CD14-positive monocyte (primary cell): ENCODE data around the gene TPRN. TPM values are rescaled to one million over a fixed set of nuclear protein-coding genes. Genes with fewer than 3 reads are reported as not detected.

Source experiments
- DNase-seq, 3 donors: peaks; one replicate each; pipeline ENCODE4 v3.0.0-alpha.2; 2011 to 2022
- H2AFZ ChIP-seq: 2 replicates; pipeline ENCODE4 v1.6.0; 2012; ENCODE audit warnings: mild to moderate bottlenecking, low read depth, low read length, inconsistent platforms; ENCODE audit not compliant: insufficient read depth, poor library complexity, severe bottlenecking
- H3K27ac ChIP-seq, 2 donors: 1 replicate in 1 of 2; 2 replicates in 1 of 2; pipeline ENCODE4 v1.5.1; 2012 to 2013; ENCODE audit warnings: low read length in 2 of 2, control low read depth in 1 of 2, inconsistent platforms in 1 of 2, low read depth in 1 of 2, mild to moderate bottlenecking in 1 of 2
- H3K27me3 ChIP-seq, 2 donors: one replicate each; pipeline versions ENCODE4 v1.6.0 to v1.6.1; 2011 to 2013; ENCODE audit warnings: low read length in 2 of 2; ENCODE audit not compliant: control insufficient read depth in 2 of 2, insufficient read depth in 2 of 2
- H3K36me3 ChIP-seq, 2 donors: replicated peaks in 1 of 2; 1 replicate in 1 of 2; 2 replicates in 1 of 2; pipeline versions ENCODE4 v1.5.1 to v1.6.1; 2012 to 2013; ENCODE audit warnings: low read length in 2 of 2, control low read depth in 1 of 2, inconsistent platforms in 1 of 2, mild to moderate bottlenecking in 1 of 2; ENCODE audit not compliant: insufficient read depth in 2 of 2, control insufficient read depth in 1 of 2
- H3K4me1 ChIP-seq, 2 donors: 1 replicate in 1 of 2; 2 replicates in 1 of 2; pipeline versions ENCODE4 v1.5.1 to v1.6.1; 2012 to 2013; ENCODE audit warnings: low read length in 2 of 2, control low read depth in 1 of 2, inconsistent platforms in 1 of 2, mild to moderate bottlenecking in 1 of 2, moderate library complexity in 1 of 2; ENCODE audit not compliant: insufficient read depth in 2 of 2, control insufficient read depth in 1 of 2
- H3K4me2 ChIP-seq: replicated peaks from 2 replicates; pipeline ENCODE3; 2012; ENCODE audit warnings: low read length, moderate library complexity, mild to moderate bottlenecking; ENCODE audit not compliant: poor library complexity, severe bottlenecking; ENCODE audit errors: extremely low read depth
- H3K4me3 ChIP-seq, 3 experiments: fragments of 200-600 bp in 1 of 3; sonication (generic) in 1 of 3; replicated peaks in 1 of 3; 1 replicate in 2 of 3; 2 replicates in 1 of 3; pipeline ENCODE4 v1.5.1; 2011 to 2013; ENCODE audit warnings: low read length in 3 of 3, mild to moderate bottlenecking in 3 of 3, control low read depth in 2 of 3, low read depth in 2 of 3, inconsistent platforms in 1 of 3, moderate library complexity in 1 of 3
- H3K79me2 ChIP-seq: 2 replicates; pipeline ENCODE4 v1.6.0; 2012; ENCODE audit warnings: mild to moderate bottlenecking, control low read depth, inconsistent platforms, low read length, moderate library complexity; ENCODE audit not compliant: insufficient read depth
- H3K9ac ChIP-seq: 2 replicates; pipeline ENCODE4 v1.6.0; 2017; ENCODE audit warnings: low read length, mild to moderate bottlenecking; ENCODE audit not compliant: insufficient read depth, poor library complexity, severe bottlenecking
- H3K9me3 ChIP-seq, 2 donors: replicated peaks in 1 of 2; 1 replicate in 1 of 2; 2 replicates in 1 of 2; pipeline versions ENCODE4 v1.5.1 to v1.6.1; 2012 to 2013; ENCODE audit warnings: low read length in 2 of 2, control low read depth in 1 of 2; ENCODE audit not compliant: control insufficient read depth in 1 of 2, insufficient read depth in 1 of 2
- H4K20me1 ChIP-seq: 2 replicates; pipeline ENCODE4 v1.6.0; 2012; ENCODE audit warnings: mild to moderate bottlenecking, low read length, control low read depth, moderate library complexity; ENCODE audit not compliant: insufficient read depth
- H3K27ac Mint-ChIP-seq, 7 donors: one replicate each; pipeline ENCODE4 v1.8.0; 2020; ENCODE audit warnings: mild to moderate bottlenecking in 7 of 7, mixed read lengths in 7 of 7, moderate library complexity in 6 of 7, inconsistent platforms in 2 of 7
- H3K27me3 Mint-ChIP-seq, 3 donors: one replicate each; pipeline ENCODE4 v1.8.0; 2021 to 2022; ENCODE audit warnings: low read depth in 3 of 3, mild to moderate bottlenecking in 3 of 3, mixed read lengths in 3 of 3, moderate library complexity in 3 of 3, inconsistent platforms in 1 of 3
- H3K36me3 Mint-ChIP-seq, 2 donors: one replicate each; pipeline ENCODE4 v1.8.0; 2020; ENCODE audit warnings: mixed read lengths in 2 of 2, inconsistent platforms in 1 of 2, mild to moderate bottlenecking in 1 of 2
- H3K4me1 Mint-ChIP-seq: one replicate; pipeline ENCODE4 v1.8.0; 2020; ENCODE audit warnings: mild to moderate bottlenecking, mixed read lengths
- H3K4me3 Mint-ChIP-seq, 2 donors: one replicate each; pipeline ENCODE4 v1.8.0; 2020; ENCODE audit warnings: mild to moderate bottlenecking in 2 of 2, mixed read lengths in 2 of 2, moderate library complexity in 1 of 2
- H3K9me3 Mint-ChIP-seq, 7 donors: one replicate each; pipeline ENCODE4 v1.8.0; 2020 to 2022; ENCODE audit warnings: mixed read lengths in 7 of 7, mild to moderate bottlenecking in 6 of 7, moderate library complexity in 6 of 7, inconsistent platforms in 2 of 7
- CTCF ChIP-seq: fragments of 200-600 bp; IDR thresholded peaks from one replicate; pipeline ENCODE4 v1.8.0; 2022; ENCODE audit warnings: antibody characterized with exemption, mild to moderate bottlenecking
- WGBS: methylation state at CpG from one replicate; pipeline ENCODE4 v1.1.5; 2013; ENCODE audit warnings: missing lambda C conversion rate; ENCODE audit not compliant: insufficient coverage; 5-methylcytosine and 5-hydroxymethylcytosine counted together
- intact Hi-C, 2 donors: fragments of 100-400 bp; cut with micrococcal nuclease; formaldehyde crosslinking; loops; one replicate each; pipeline versions ENCODE4 v1.15.0 to v1.15.1; 2023
- polyA plus RNA-seq, 3 donors: library from polyadenylated mRNA; depleted of rRNA in 1 of 3; unstranded in 2 of 3; stranded (reverse) in 1 of 3; fragments of 300-500 nt in 2 of 3; fragments of >200 nt in 1 of 3; fragmentation: Illumina TruSeq in 2 of 3; gene quantifications; 1 replicate in 2 of 3; 2 replicates in 1 of 3; pipeline ENCODE4 v1.2.3, GENCODE V29; 2012 to 2021

Gene TPRN
- polyA plus RNA-seq, 3 donors = 0.30 to 4.6 (median 0.46) TPM

- peaks cover 0 to 6% (median 0%) of the 10 kb centered on the region in 7 donors for H3K9me3 Mint-ChIP-seq
- no peaks in the 10 kb centered on the region for H3K36me3 ChIP-seq
- no peak overlapping the region for H3K9ac ChIP-seq
- no peaks in the 10 kb centered on the region for H4K20me1 ChIP-seq
- no peak for TF ChIP-seq CTCF
- H2AFZ ChIP-seq = no peak overlapping the region
- no peak overlapping the region for H3K27ac Mint-ChIP-seq
- H3K4me1 Mint-ChIP-seq = peaks cover under 1% of the 10 kb centered on the region
- peaks cover 0 to 7% of the 10 kb centered on the region in 2 donors for H3K4me1 ChIP-seq
- WGBS = under 1% methylated on average over 35 of the region's 36 CpGs
- H3K4me2 ChIP-seq = no peak overlapping the region
- H3K36me3 Mint-ChIP-seq = no peaks in the 10 kb centered on the region
- no peak for DNase-seq
- peak overlapping the region in 1 of 2 donors; percentile 63 for H3K4me3 Mint-ChIP-seq
- peaks cover 3 to 75% of the 10 kb centered on the region in 2 donors for H3K27me3 ChIP-seq
- intact Hi-C loops = no loop called here
- H3K9me3 ChIP-seq = peaks cover 0 to 3% of the 10 kb centered on the region in 2 donors
- H3K27ac ChIP-seq = no peak overlapping the region
- peaks cover 50 to 92% (median 77%) of the 10 kb centered on the region in 3 donors for H3K27me3 Mint-ChIP-seq
- no peak overlapping the region for H3K4me3 ChIP-seq
- H3K79me2 ChIP-seq = no peaks in the 10 kb centered on the region
Observed at GRCh38 chr9:137168573-137168903, 32.0 kb downstream of the TPRN start.

GRCh38 chr9:137167747-137168572 is 32.6 kb downstream of the TPRN start:
- H3K4me2 ChIP-seq = no peak overlapping the region
- H3K9ac ChIP-seq = no peak overlapping the region
- H3K4me3 ChIP-seq = no peak overlapping the region
- no peak overlapping the region for H3K27ac ChIP-seq
- no peak overlapping the region for H2AFZ ChIP-seq
- H3K4me3 Mint-ChIP-seq = peak overlapping the region in 1 of 2 donors; percentile 64
- H3K4me1 ChIP-seq = peaks cover 3 to 13% of the 10 kb centered on the region in 2 donors
- 9% methylated on average over 52 of the region's 57 CpGs for WGBS
- TF ChIP-seq CTCF = no peak
- H4K20me1 ChIP-seq = no peaks in the 10 kb centered on the region
- H3K27ac Mint-ChIP-seq = no peak overlapping the region
- peaks cover 6% of the 10 kb centered on the region for H3K4me1 Mint-ChIP-seq
- peaks cover 6 to 76% of the 10 kb centered on the region in 2 donors for H3K27me3 ChIP-seq
- no peak for DNase-seq
- peaks cover 54 to 93% (median 79%) of the 10 kb centered on the region in 3 donors for H3K27me3 Mint-ChIP-seq
- intact Hi-C loops = no loop called here
- no peaks in the 10 kb centered on the region for H3K79me2 ChIP-seq
- no peaks in the 10 kb centered on the region for H3K36me3 Mint-ChIP-seq
- H3K9me3 ChIP-seq = peaks cover 0 to 5% of the 10 kb centered on the region in 2 donors
- no peaks in the 10 kb centered on the region for H3K36me3 ChIP-seq
- H3K9me3 Mint-ChIP-seq = peaks cover 0 to 11% (median 0%) of the 10 kb centered on the region in 7 donors
